T-cell (primary cell): ENCODE data around the gene BUD31. TPM values are rescaled to one million over a fixed set of nuclear protein-coding genes. Genes with fewer than 3 reads are reported as not detected.
A peak's percentile ranks its signal among the peaks of the same experiment; 100 is the strongest.

Experiments
- ATAC-seq, 4 experiments: fragments of 200-7000 bp in 3 of 4; fragments of 150-1000 bp in 1 of 4; cut with Tn5 transposase; replicated peaks in 1 of 4; 1 replicate in 3 of 4; 2 replicates in 1 of 4; pipeline ENCODE4 v1.10.0; 2021; ENCODE audit warnings: moderate library complexity in 3 of 4, mild to moderate bottlenecking in 2 of 4, moderate number of reproducible peaks in 1 of 4
- CTCF ChIA-PET, 2 donors: fragments of 300-600 bp; sonication (Branson Sonifier 250); formaldehyde crosslinking; loops; one replicate each; lab custom pipeline; 2022; ENCODE audit warnings: antibody characterized with exemption in 2 of 2; lab: Charles Lee
- POLR2A ChIA-PET, 2 donors: fragments of 300-600 bp; sonication (Branson Sonifier 250); formaldehyde crosslinking; loops; one replicate each; lab custom pipeline; 2022; ENCODE audit warnings: antibody characterized with exemption in 2 of 2; lab: Charles Lee
- DNase-seq, 35 experiments: peaks; one replicate each; pipeline versions ENCODE4 v3.0.0 to v3.0.0-alpha.2; 2013 to 2023
- H3K27ac ChIP-seq: one replicate; pipeline ENCODE4 v1.5.1; 2013; ENCODE audit warnings: low read length
- H3K27me3 ChIP-seq, 2 experiments: replicated peaks in 1 of 2; 1 replicate in 1 of 2; 2 replicates in 1 of 2; pipeline versions ENCODE4 v1.6.1 to v1.7.0; 2013; ENCODE audit warnings: low read length in 1 of 2, mixed read lengths in 1 of 2; ENCODE audit not compliant: control insufficient read depth in 2 of 2, insufficient read depth in 2 of 2; ENCODE audit errors: extremely low read depth in 1 of 2
- H3K36me3 ChIP-seq, 2 donors: 1 replicate in 1 of 2; 2 replicates in 1 of 2; pipeline versions ENCODE4 v1.6.1 to v1.7.0; 2013; ENCODE audit warnings: low read length in 1 of 2; ENCODE audit not compliant: control insufficient read depth in 2 of 2, insufficient read depth in 1 of 2; ENCODE audit errors: extremely low read depth in 1 of 2
- H3K4me1 ChIP-seq, 2 experiments: 1 replicate in 1 of 2; 2 replicates in 1 of 2; pipeline versions ENCODE4 v1.6.1 to v1.7.0; 2013; ENCODE audit warnings: low read length in 2 of 2, mixed read lengths in 1 of 2; ENCODE audit not compliant: insufficient read depth in 2 of 2, control insufficient read depth in 1 of 2; ENCODE audit errors: extremely low read depth in 1 of 2
- H3K4me3 ChIP-seq, 2 donors: 1 replicate in 1 of 2; 2 replicates in 1 of 2; pipeline versions ENCODE4 v1.5.1 to v1.7.0; 2013; ENCODE audit warnings: mild to moderate bottlenecking in 2 of 2, low read length in 1 of 2, moderate library complexity in 1 of 2; ENCODE audit not compliant: control insufficient read depth in 1 of 2; ENCODE audit errors: extremely low read depth in 1 of 2
- H3K9me3 ChIP-seq: 2 replicates; pipeline ENCODE4 v1.7.0; 2013
- H3K27ac Mint-ChIP-seq, 2 donors: one replicate each; pipeline ENCODE4 v1.8.0; 2020 to 2021; ENCODE audit warnings: mild to moderate bottlenecking in 2 of 2, mixed read lengths in 2 of 2
- H3K27me3 Mint-ChIP-seq, 2 donors: one replicate each; pipeline ENCODE4 v1.8.0; 2021 to 2022; ENCODE audit warnings: mixed read lengths in 2 of 2
- H3K36me3 Mint-ChIP-seq: one replicate; pipeline ENCODE4 v1.8.0; 2021; ENCODE audit warnings: mixed read lengths
- H3K4me1 Mint-ChIP-seq, 3 donors: one replicate each; pipeline ENCODE4 v1.8.0; 2020 to 2022; ENCODE audit warnings: mixed read lengths in 3 of 3, mild to moderate bottlenecking in 1 of 3
- H3K4me3 Mint-ChIP-seq, 3 donors: one replicate each; pipeline ENCODE4 v1.8.0; 2020 to 2022; ENCODE audit warnings: mild to moderate bottlenecking in 3 of 3, mixed read lengths in 3 of 3, moderate library complexity in 3 of 3
- H3K9me3 Mint-ChIP-seq, 3 donors: one replicate each; pipeline ENCODE4 v1.8.0; 2020 to 2022; ENCODE audit warnings: mixed read lengths in 3 of 3
- WGBS: methylation state at CpG from one replicate; pipeline ENCODE4 v1.1.5; 2013; ENCODE audit warnings: missing lambda C conversion rate; ENCODE audit not compliant: insufficient coverage; 5-methylcytosine and 5-hydroxymethylcytosine counted together
- total RNA-seq, 35 experiments: library from RNA in 6 of 35; stranded (reverse) in 6 of 35; fragments of 120-200 nt in 1 of 35; gene quantifications; one replicate each; pipeline versions ENCODE4 v1.2.1 to v1.2.4 and lab custom pipeline; 2013 to 2026

Gene BUD31
- total RNA-seq = 100 to 1,000 TPM in 1 of 5 donors, 10 to 100 TPM in 4; 63.2 to 127 (median 82.3) TPM
- 64.1 TPM for total RNA-seq (2013)
- 34.7 to 139 (median 84.0) reads per million in 29 experiments for total RNA-seq (lab: John Stamatoyannopoulos, UW)

DNA sequence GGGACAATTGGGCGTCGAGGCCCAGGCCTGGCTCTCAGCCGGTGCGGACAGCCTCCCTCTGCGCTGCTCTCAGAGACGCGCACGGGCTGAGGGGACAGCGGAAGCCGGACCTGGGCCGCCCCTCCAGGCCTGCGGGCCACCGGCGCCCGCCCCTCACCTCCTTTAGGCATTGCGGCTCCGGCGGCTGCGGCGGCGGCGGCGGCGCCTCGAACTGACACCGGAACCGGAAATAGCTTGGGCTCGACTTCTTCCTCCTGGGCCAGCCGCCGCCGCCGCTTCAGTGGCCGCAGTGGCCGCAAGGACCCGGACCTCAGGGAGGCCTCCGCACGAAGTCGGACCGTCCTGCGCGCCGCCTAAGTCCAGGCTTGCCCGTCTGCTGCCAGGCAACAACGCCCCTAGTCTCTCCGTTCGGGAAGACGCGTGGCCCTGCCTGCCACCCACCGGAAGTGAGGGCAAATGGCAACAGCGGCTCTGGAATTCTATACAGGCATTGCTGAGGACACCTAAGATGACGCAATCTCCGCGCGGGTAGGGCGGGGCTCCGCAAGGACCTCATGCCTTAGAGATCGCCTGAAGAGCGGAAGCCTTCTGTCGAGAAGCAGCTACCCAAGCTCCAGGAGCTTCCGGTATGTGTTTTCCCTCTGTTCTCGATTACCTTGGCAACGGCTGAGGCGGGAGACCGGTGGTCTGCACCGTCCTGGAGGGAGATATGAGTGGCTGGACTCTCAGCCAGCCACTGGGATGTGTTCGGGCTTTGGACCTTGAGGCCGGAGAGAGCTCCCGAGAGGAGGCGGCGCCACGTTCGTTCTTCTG lies at the start of gene BUD31, which contains the start of gene PDAP1:
Gene BUD31 (plus strand): TSS at position 591 of the 813 bp plus-strand sequence. CDS start 2,124 bp downstream, outside the sequence.
Gene PDAP1 (minus strand): TSS at position 219 of the 813 bp plus-strand sequence. CDS start 49 bp downstream, at position 170.
- no peaks in the 10 kb centered on the region for H3K9me3 Mint-ChIP-seq
- H3K27me3 ChIP-seq = no peaks in the 10 kb centered on the region
- CTCF ChIA-PET = interaction anchor here in 1 of 2 donors (0.6 to 2.6 kb wide), 11 partner anchors 12 to 172 kb away, joined by 3 to 7 read pairs (median 4); partner anchors contain the start of genes ARPC1B and ZKSCAN5
- H3K4me1 ChIP-seq = peaks cover 18 to 56% of the 10 kb centered on the region in 2 experiments
- WGBS = under 1% methylated on average over 65 of the region's 72 CpGs
- H3K36me3 ChIP-seq = peaks cover 9 to 47% of the 10 kb centered on the region in 2 donors
- H3K27ac Mint-ChIP-seq = peak within 1 kb of the TSS; percentile 94 to 99
- no peaks in the 10 kb centered on the region for H3K9me3 ChIP-seq
- H3K36me3 Mint-ChIP-seq = peaks cover 33% of the 10 kb centered on the region
- POLR2A ChIA-PET = interaction anchor here (0.5 to 1.9 kb wide), 16 partner anchors 9 to 1808 kb away, joined by 3 to 9 read pairs (median 4); partner anchors contain the start of genes PLOD3 (in 1 of the 2), ZKSCAN5 (in 1 of the 2) and ZSCAN25 (in 1 of the 2)
- H3K4me3 ChIP-seq = peak within 1 kb of the TSS; percentile 87 to 94
- H3K27ac ChIP-seq = peak within 1 kb of the TSS; percentile 91
- DNase-seq (peak; percentile 86 to 99 (median 93)), ATAC-seq (peak; percentile 86 to 92 (median 88))
- no peaks in the 10 kb centered on the region for H3K27me3 Mint-ChIP-seq
- H3K4me1 Mint-ChIP-seq = peaks cover 47 to 66% (median 52%) of the 10 kb centered on the region in 3 donors
- H3K4me3 Mint-ChIP-seq = peak within 1 kb of the TSS; percentile 93 to 94 (median 93)

DNA sequence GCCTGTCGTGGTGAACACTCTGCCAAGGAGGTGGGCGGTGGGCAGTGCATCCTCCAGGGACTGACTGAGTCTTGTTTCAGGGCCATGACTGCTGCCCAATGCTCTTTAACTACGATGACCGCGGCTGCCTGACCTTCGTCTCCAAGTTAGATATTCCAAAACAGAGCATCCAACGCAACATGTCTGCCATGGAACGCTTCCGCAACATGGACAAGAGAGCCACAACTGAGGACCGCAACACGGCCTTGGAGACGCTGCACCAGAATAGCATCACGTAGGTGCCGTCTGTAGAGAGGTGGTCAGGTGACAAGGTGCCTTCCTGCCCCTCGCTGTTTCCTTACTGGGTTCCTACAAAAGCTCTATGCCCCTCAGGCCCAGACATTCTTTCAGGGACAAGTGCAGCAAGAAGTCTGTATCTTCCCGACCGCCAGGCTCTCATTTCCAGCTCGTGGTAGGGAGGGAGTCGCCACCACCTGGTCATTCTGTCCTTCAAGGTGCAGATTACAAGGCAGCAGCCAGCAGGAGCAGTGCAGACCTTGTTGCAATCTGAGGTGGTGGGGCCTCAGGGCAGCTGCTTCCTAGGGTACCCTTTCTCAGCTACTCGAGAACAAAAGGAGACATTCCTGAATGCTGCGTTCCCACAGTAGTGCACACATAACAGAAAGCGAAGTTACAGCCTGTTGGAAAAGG lies 49.2 kb upstream of the BUD31 start:
- no peak for ATAC-seq
- peak overlapping the region in 1 of 2 donors; percentile 44 for H3K27ac Mint-ChIP-seq
- peaks cover 45% of the 10 kb centered on the region for H3K36me3 Mint-ChIP-seq

DNA sequence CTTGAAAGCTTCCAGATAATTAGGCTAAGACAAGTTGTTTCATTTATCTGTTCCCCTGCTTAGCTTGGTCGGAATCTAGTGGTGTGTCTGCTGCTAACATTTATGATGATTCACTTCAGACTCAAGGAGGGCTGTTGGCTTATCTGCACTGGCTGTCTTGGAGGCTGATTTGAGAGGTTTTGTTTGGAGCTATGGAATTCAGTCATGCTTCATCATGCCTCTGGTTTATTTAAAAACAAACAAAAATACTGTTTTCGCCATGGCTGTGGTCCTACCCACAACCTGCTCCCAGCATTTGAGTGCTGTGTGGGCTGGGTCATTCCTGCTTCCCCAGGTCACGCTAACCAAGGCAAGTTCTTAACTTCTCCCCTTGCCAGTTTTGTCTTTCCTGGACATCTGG lies 46.0 kb upstream of the BUD31 start:
- Histone ChIP-seq H3K27me3 (no peaks in the 10 kb centered on the region), H3K27ac (no peak overlapping the region), H3K36me3 (peaks cover 35 to 80% of the 10 kb centered on the region in 2 donors), H3K4me1 (peaks cover 0 to 4% of the 10 kb centered on the region in 2 experiments), H3K4me3 (no peak overlapping the region), H3K9me3 (no peaks in the 10 kb centered on the region)
- Mint-ChIP-seq H3K27me3 (no peaks in the 10 kb centered on the region), H3K4me1 (no peaks in the 10 kb centered on the region), H3K36me3 (peaks cover 43% of the 10 kb centered on the region), H3K4me3 (no peak overlapping the region), H3K9me3 (no peaks in the 10 kb centered on the region), H3K27ac (no peak overlapping the region)
- DNase-seq (no peak), ATAC-seq (no peak)
- ChIA-PET CTCF (no interaction called here), POLR2A (interaction anchor here in 1 of 2 donors (0.6 to 0.7 kb wide), 3 partner anchors 46 to 300 kb away, joined by 3 to 6 read pairs (median 5); no protein-coding TSS in a partner anchor)
- no CpG with 5 or more reads among the region's 3 CpGs for WGBS

More for the DNA sequence above, 49.2 kb upstream of the BUD31 start:
- Mint-ChIP-seq H3K4me3 (no peak overlapping the region), H3K27me3 (no peaks in the 10 kb centered on the region), H3K4me1 (no peaks in the 10 kb centered on the region), H3K9me3 (no peaks in the 10 kb centered on the region)
- CTCF ChIA-PET = interaction anchor here in 1 of 2 donors (0.7 kb wide), 2 partner anchors 15 to 48 kb away, joined by 5 to 8 read pairs; partner anchors contain the start of gene ARPC1B
- Histone ChIP-seq H3K4me3 (no peak overlapping the region), H3K36me3 (peaks cover 28 to 78% of the 10 kb centered on the region in 2 donors), H3K27ac (no peak overlapping the region), H3K4me1 (no peaks in the 10 kb centered on the region), H3K9me3 (no peaks in the 10 kb centered on the region), H3K27me3 (no peaks in the 10 kb centered on the region)
- WGBS = 96% methylated on average over 19 of the region's 22 CpGs
- POLR2A ChIA-PET = no interaction called here
- no peak for DNase-seq

DNA sequence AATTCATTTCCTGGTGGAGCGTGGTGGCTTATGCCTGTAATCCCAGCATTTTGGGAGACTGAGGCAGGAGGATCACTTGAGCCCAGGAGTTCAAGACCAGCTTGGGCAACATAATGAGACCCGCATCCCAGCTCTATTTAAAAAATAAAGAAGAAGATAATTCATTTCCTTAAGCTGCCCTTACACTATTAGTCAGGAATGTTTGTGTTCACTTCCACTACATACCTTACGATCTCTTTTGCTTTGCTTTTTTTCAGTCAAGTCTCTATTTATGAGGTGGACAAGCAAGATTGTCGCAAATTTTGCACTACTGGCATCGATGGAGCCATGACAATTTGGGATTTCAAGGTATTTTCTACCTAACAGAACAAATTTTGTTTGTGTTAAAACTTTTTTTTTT lies 45.5 kb upstream of the BUD31 start:
- H3K27me3 Mint-ChIP-seq = no peaks in the 10 kb centered on the region
- ChIA-PET POLR2A (no interaction called here), CTCF (no interaction called here)
- ATAC-seq (no peak), DNase-seq (no peak)
- WGBS = no CpG with 5 or more reads among the region's 5 CpGs
- Histone ChIP-seq H3K27ac (no peak overlapping the region), H3K36me3 (peaks cover 31 to 75% of the 10 kb centered on the region in 2 donors), H3K9me3 (no peaks in the 10 kb centered on the region), H3K4me1 (peaks cover 0 to 4% of the 10 kb centered on the region in 2 experiments), H3K27me3 (no peaks in the 10 kb centered on the region), H3K4me3 (no peak overlapping the region)
- H3K4me1 Mint-ChIP-seq = no peaks in the 10 kb centered on the region
- no peak overlapping the region for H3K27ac Mint-ChIP-seq
- no peaks in the 10 kb centered on the region for H3K9me3 Mint-ChIP-seq
- H3K4me3 Mint-ChIP-seq = no peak overlapping the region
- H3K36me3 Mint-ChIP-seq = peaks cover 38% of the 10 kb centered on the region

DNA sequence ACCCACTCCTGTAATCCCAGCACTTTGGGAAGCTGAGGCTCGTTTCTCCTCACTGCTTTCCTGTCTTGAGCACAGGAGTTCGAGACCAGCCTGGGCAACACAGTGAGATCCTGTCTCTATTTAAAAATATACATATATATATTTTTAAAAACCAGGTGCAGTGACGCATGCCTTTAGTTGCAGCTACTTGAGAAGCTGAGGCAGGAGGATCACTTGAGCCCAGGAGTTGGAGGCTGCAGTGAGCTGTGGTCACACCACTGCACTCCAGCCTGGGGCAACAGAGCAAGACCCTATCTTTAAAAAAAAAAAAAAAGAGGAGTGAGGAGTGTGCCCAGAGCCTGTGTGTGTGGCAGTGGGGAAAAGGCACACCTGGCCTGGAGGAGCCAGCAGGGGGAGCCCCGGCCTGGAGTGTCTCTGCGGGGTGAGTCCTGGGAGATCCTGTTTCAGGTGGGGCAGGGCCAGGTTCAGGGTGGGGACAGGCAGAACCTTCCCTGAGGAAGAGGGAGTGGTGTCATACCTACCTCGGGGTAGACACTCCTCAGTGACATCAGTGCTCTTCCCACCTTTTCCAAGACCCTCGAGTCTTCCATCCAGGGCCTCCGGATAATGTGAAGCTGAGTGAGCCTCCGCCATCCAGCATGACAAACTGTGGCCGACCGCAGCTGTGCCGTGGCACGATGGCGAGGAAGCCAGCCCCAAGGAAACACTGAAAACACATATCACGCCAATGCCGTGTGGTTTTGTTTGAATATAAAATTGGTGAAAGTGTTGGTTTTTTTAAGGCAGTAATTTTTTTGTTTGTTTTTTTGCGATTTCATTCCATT lies 43.2 kb upstream of the BUD31 start:
- no peak overlapping the region for H3K4me3 ChIP-seq
- ChIA-PET POLR2A (interaction anchor here in 1 of 2 donors (0.6 kb wide), 1 partner anchor 57 kb away, joined by 3 read pairs; no protein-coding TSS in a partner anchor), CTCF (interaction anchor here (0.6 to 1.4 kb wide), 4 partner anchors 40 to 465 kb away, joined by 3 to 7 read pairs (median 3); partner anchors contain the start of genes BUD31 (in 1 of the 2) and PDAP1 (in 1 of the 2))
- peaks cover 28 to 58% of the 10 kb centered on the region in 2 donors for H3K36me3 ChIP-seq
- H3K4me1 ChIP-seq = peaks cover 0 to 4% of the 10 kb centered on the region in 2 experiments
- Mint-ChIP-seq H3K27me3 (no peaks in the 10 kb centered on the region), H3K4me3 (no peak overlapping the region), H3K9me3 (no peaks in the 10 kb centered on the region), H3K4me1 (no peaks in the 10 kb centered on the region), H3K36me3 (peaks cover 32% of the 10 kb centered on the region), H3K27ac (no peak overlapping the region)
- H3K27ac ChIP-seq = no peak overlapping the region
- peak in 34 of 35 experiments; percentile 36 to 77 (median 61) for DNase-seq
- H3K9me3 ChIP-seq = no peaks in the 10 kb centered on the region
- 88% methylated on average over 8 of the region's 17 CpGs for WGBS
- no peaks in the 10 kb centered on the region for H3K27me3 ChIP-seq
- peak; percentile 88 to 95 (median 93) for ATAC-seq
